Measurements from ENCODE around the gene SOBP. TPM values are rescaled to one million over a fixed set of nuclear protein-coding genes. Genes with fewer than 3 reads are reported as not detected.

Gene SOBP
- total RNA-seq, 2 experiments from 2014 or later, result 0.27 to 0.31 TPM

DNA sequence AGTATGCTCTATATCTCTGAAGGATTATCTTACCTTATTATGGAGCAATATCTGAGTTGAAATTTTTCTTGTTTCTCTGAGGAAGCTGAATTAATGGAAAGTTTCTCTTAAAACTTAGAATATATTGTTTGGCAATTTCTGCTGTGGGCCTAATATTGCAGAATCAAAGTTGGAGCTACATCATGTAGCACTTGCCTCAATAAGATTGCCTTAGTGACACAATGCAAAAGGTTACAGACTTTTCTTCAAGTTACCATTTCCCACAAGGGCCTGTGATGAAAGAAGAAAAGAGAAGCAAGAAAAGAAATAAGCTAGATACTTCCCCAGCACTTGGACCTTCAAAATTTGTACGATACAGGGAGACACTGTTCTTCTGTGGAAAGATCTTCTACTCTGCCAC lies 151.2 kb downstream of the SOBP start:
- POLR2A ChIA-PET, result interaction anchor here (0.9 kb wide), 1 partner anchor 181 kb away, joined by 3 read pairs; no protein-coding TSS in a partner anchor
- no peak for DNase-seq
- CTCF ChIA-PET, result interaction anchor here (1.1 to 1.6 kb wide), 2 partner anchors 11 to 14 kb away, joined by 4 to 6 read pairs; no protein-coding TSS in a partner anchor
- Mint-ChIP-seq H3K9me3 (no peaks in the 10 kb centered on the region), H3K36me3 (ENCODE audit: low read depth) (no peaks in the 10 kb centered on the region), H3K27me3 (peaks cover 65% of the 10 kb centered on the region), H3K27ac (no peak overlapping the region), H3K4me3 (no peak overlapping the region), H3K4me1 (peaks cover 5% of the 10 kb centered on the region)

- H3K27ac Mint-ChIP-seq, result no peak overlapping the region
- POLR2A ChIA-PET, result interaction anchor here (0.9 kb wide), 1 partner anchor 182 kb away, joined by 3 read pairs; no protein-coding TSS in a partner anchor
Observed at GRCh38 chr6:107641500-107641941, 151.6 kb downstream of the SOBP start.

DNA sequence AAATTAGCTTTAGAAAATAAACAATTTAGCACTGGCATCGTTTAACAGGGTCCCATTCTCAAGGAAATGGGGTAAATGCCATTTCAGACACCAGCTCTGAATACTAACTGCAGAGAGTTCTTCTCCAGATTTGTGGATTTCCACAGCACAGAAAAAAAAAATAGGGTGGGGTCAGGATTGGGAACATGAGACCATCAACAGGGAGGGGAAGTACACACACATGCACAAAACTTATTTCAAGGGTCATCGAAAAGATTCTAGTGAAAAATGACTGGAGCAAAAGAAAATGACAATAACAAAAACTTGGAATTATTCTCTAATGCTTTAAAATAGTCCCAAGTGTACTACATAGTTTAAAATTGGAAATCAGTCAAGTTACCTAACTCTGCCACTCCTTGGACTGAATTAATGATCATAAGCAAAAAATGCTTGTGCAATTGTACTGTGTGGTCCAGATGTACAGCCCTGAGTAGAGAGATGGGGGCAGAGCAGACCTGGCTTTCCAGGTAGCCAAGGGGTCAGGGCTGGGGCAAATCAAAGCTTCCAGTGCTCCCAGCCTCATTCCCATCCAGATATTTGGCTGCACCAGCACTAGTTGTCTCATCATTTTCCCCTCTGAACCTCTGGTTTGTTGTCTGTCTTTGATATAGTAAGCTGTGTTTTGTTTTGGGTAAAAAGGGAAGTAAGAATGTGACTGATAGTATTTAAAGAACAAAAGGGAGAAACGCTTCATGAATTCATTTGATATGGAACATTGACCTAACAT lies 152.4 kb downstream of the SOBP start:
- Mint-ChIP-seq H3K27me3 (peaks cover 54% of the 10 kb centered on the region), H3K9me3 (no peaks in the 10 kb centered on the region), H3K4me1 (peaks cover 3% of the 10 kb centered on the region), H3K36me3 (ENCODE audit: low read depth) (no peaks in the 10 kb centered on the region), H3K27ac (no peak overlapping the region), H3K4me3 (no peak overlapping the region)
- ChIA-PET CTCF (interaction anchor here (1.6 to 2.5 kb wide), 2 partner anchors 11 to 32 kb away, joined by 4 to 8 read pairs; no protein-coding TSS in a partner anchor), POLR2A (no interaction called here)
- DNase-seq, result no peak

More at GRCh38 chr6:107641500-107641941, 151.6 kb downstream of the SOBP start:
- no peak for DNase-seq
- Mint-ChIP-seq H3K36me3 (ENCODE audit: low read depth) (no peaks in the 10 kb centered on the region), H3K27me3 (peaks cover 60% of the 10 kb centered on the region), H3K4me1 (peaks cover 5% of the 10 kb centered on the region), H3K4me3 (no peak overlapping the region), H3K9me3 (no peaks in the 10 kb centered on the region)
- CTCF ChIA-PET, result interaction anchor here (1.1 to 1.6 kb wide), 2 partner anchors 10 to 14 kb away, joined by 4 to 6 read pairs; no protein-coding TSS in a partner anchor

DNA sequence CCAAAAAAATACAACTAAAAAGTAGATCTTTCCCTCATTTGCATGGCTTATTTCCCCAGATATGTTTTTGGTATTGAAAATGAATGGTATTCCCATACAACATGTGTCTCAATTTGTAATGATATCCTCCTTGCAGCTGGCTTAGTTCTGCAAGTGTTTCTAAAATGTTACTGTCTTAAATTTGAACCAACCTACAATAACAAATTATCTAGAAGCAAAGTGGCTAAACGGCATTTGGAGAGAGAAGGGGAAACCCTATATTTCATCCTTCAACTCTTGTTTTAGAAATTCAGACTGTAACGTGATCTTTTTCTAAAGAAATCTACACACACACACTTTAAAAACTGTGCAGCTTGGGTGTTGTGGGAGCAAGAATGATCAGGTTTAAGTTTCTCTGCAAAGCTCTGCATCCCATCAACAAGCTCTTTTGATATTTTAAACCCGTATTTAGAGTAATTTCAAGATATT lies 153.0 kb downstream of the SOBP start:
- DNase-seq, result no peak
- ChIA-PET POLR2A (no interaction called here), CTCF (interaction anchor here (0.6 to 2.5 kb wide), 3 partner anchors 10 to 196 kb away, joined by 3 to 8 read pairs (median 4); no protein-coding TSS in a partner anchor)
- Mint-ChIP-seq H3K36me3 (ENCODE audit: low read depth) (no peaks in the 10 kb centered on the region), H3K4me3 (no peak overlapping the region), H3K27me3 (peaks cover 48% of the 10 kb centered on the region), H3K4me1 (no peaks in the 10 kb centered on the region), H3K27ac (no peak overlapping the region), H3K9me3 (no peaks in the 10 kb centered on the region)

- ChIA-PET CTCF (interaction anchor here (0.9 to 2.5 kb wide), 5 partner anchors 9 to 15 kb away, joined by 3 to 8 read pairs (median 3); no protein-coding TSS in a partner anchor), POLR2A (no interaction called here)
- no peak overlapping the region for H3K27ac Mint-ChIP-seq
- no peak overlapping the region for H3K4me3 Mint-ChIP-seq
- DNase-seq, result no peak
- no peaks in the 10 kb centered on the region for H3K36me3 Mint-ChIP-seq (ENCODE audit: low read depth)
- H3K27me3 Mint-ChIP-seq, result peaks cover 40% of the 10 kb centered on the region
- no peaks in the 10 kb centered on the region for H3K9me3 Mint-ChIP-seq
- no peaks in the 10 kb centered on the region for H3K4me1 Mint-ChIP-seq
Observed at GRCh38 chr6:107644513-107644912, 154.6 kb downstream of the SOBP start.

DNA sequence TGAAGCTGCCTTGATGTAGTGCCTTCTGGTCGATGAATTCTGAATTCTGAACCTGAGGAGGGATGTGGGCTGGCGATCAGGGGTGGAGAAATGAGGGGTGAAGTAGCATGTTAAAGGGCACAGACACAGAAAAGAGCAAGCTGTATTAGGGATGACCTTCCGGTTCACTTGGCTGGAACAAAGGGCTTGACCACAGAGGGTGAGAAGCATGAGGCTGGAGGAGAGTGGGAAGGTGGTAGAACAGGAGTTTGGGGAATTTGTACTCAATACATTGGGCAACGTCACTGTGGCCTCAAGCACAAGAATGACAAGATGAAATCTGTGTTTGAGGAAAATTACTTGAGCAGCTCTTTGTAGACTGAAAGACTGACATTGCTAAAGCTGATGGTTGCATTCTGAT lies 155.8 kb downstream of the SOBP start:
- H3K27me3 Mint-ChIP-seq, result peaks cover 29% of the 10 kb centered on the region
- DNase-seq, result no peak
- no peaks in the 10 kb centered on the region for H3K36me3 Mint-ChIP-seq (ENCODE audit: low read depth)
- no peaks in the 10 kb centered on the region for H3K9me3 Mint-ChIP-seq
- ChIA-PET POLR2A (no interaction called here), CTCF (interaction anchor here (0.7 to 1.6 kb wide), 3 partner anchors 12 to 31 kb away, joined by 3 to 5 read pairs (median 4); no protein-coding TSS in a partner anchor)
- H3K4me1 Mint-ChIP-seq, result no peaks in the 10 kb centered on the region
- H3K27ac Mint-ChIP-seq, result no peak overlapping the region
- no peak overlapping the region for H3K4me3 Mint-ChIP-seq

GRCh38 chr6:107646176-107646575 lies 156.3 kb downstream of the SOBP start:
- peaks cover 25% of the 10 kb centered on the region for H3K27me3 Mint-ChIP-seq
- H3K9me3 Mint-ChIP-seq, result no peaks in the 10 kb centered on the region
- ChIA-PET POLR2A (no interaction called here), CTCF (interaction anchor here (0.7 to 2.6 kb wide), 4 partner anchors 11 to 32 kb away, joined by 3 to 16 read pairs (median 4); no protein-coding TSS in a partner anchor)
- DNase-seq, result no peak
- no peaks in the 10 kb centered on the region for H3K36me3 Mint-ChIP-seq (ENCODE audit: low read depth)
- no peak overlapping the region for H3K27ac Mint-ChIP-seq
- peaks cover under 1% of the 10 kb centered on the region for H3K4me1 Mint-ChIP-seq
- H3K4me3 Mint-ChIP-seq, result no peak overlapping the region

- CTCF ChIA-PET, result interaction anchor here (1.6 to 2.6 kb wide), 2 partner anchors 10 to 33 kb away, joined by 5 to 16 read pairs; no protein-coding TSS in a partner anchor
- peaks cover 3% of the 10 kb centered on the region for H3K4me1 Mint-ChIP-seq
- H3K27ac Mint-ChIP-seq, result no peak overlapping the region
- H3K9me3 Mint-ChIP-seq, result peaks cover 3% of the 10 kb centered on the region
- peaks cover 19% of the 10 kb centered on the region for H3K27me3 Mint-ChIP-seq
- no peak for DNase-seq
- H3K4me3 Mint-ChIP-seq, result no peak overlapping the region
- POLR2A ChIA-PET, result no interaction called here
- no peaks in the 10 kb centered on the region for H3K36me3 Mint-ChIP-seq (ENCODE audit: low read depth)
Observed at GRCh38 chr6:107646776-107647438, 157.0 kb downstream of the SOBP start.

- ChIA-PET POLR2A (no interaction called here), CTCF (interaction anchor here (2.6 kb wide), 1 partner anchor 10 kb away, joined by 16 read pairs; no protein-coding TSS in a partner anchor)
- peaks cover 6% of the 10 kb centered on the region for H3K9me3 Mint-ChIP-seq
- H3K27me3 Mint-ChIP-seq, result peaks cover 18% of the 10 kb centered on the region
- no peak overlapping the region for H3K4me3 Mint-ChIP-seq
- no peaks in the 10 kb centered on the region for H3K36me3 Mint-ChIP-seq (ENCODE audit: low read depth)
- H3K4me1 Mint-ChIP-seq, result peaks cover 5% of the 10 kb centered on the region
- DNase-seq, result no peak
- no peak overlapping the region for H3K27ac Mint-ChIP-seq
Observed at GRCh38 chr6:107647439-107647948, 157.6 kb downstream of the SOBP start.

DNA sequence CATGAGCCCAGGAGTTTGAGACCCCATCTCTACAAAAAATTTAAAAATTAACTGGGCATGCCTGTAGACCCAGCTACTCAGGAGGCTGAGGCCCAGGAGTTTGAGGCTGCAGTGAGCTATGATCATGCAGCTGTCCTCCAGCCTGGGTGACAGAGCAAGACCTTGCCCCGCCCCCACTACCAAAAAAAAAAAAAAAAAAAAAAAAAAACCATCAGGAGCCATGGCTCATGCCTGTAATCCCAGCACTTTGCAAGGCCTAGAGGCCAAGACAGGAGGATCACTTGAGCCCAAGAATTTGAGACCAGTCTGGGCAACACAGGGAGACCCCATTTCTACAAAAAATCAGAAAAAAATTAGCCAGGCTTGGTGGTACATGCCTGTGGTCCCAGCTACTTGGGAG lies 159.1 kb downstream of the SOBP start:
- CTCF ChIA-PET, result interaction anchor here (0.6 to 1.0 kb wide), 3 partner anchors 77 to 508 kb away, joined by 3 read pairs; no protein-coding TSS in a partner anchor
- H3K4me1 Mint-ChIP-seq, result peaks cover 5% of the 10 kb centered on the region
- H3K27ac Mint-ChIP-seq, result no peak overlapping the region
- peaks cover 6% of the 10 kb centered on the region for H3K9me3 Mint-ChIP-seq
- peaks cover 16% of the 10 kb centered on the region for H3K27me3 Mint-ChIP-seq
- POLR2A ChIA-PET, result no interaction called here
- no peaks in the 10 kb centered on the region for H3K36me3 Mint-ChIP-seq (ENCODE audit: low read depth)
- H3K4me3 Mint-ChIP-seq, result no peak overlapping the region
- no peak for DNase-seq

- Mint-ChIP-seq H3K4me1 (peaks cover 30% of the 10 kb centered on the region), H3K27ac (no peak overlapping the region), H3K27me3 (peaks cover 8% of the 10 kb centered on the region), H3K9me3 (peaks cover 6% of the 10 kb centered on the region), H3K4me3 (no peak overlapping the region), H3K36me3 (ENCODE audit: low read depth) (no peaks in the 10 kb centered on the region)
- no peak for DNase-seq
- ChIA-PET CTCF (interaction anchor here (2.0 kb wide), 1 partner anchor 9 kb away, joined by 8 read pairs; no protein-coding TSS in a partner anchor), POLR2A (no interaction called here)
Observed at GRCh38 chr6:107652526-107653182, 162.7 kb downstream of the SOBP start.

DNA sequence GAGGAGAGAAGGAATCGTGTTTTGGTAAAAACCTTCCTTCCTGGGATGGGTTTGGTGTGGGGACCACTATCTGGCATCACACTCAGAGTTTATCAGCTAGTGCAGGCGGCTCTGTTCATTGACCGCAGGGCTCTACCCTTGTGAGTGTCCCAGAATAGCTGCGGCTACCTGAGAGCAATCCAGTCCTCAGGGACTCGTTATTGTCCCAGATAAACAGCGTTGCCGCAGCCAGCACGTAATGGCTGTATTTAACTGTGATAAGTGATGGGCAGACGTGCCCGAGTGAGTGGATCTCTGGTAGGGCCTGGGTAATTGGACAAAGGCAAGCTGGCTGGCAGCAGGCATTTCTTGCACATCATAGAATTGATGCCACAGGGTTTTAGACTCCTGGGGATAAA lies 163.3 kb downstream of the SOBP start:
- H3K36me3 Mint-ChIP-seq (ENCODE audit: low read depth), result no peaks in the 10 kb centered on the region
- H3K27ac Mint-ChIP-seq, result no peak overlapping the region
- POLR2A ChIA-PET, result no interaction called here
- peaks cover 8% of the 10 kb centered on the region for H3K27me3 Mint-ChIP-seq
- DNase-seq, result no peak
- H3K4me3 Mint-ChIP-seq, result no peak overlapping the region
- peaks cover 35% of the 10 kb centered on the region for H3K4me1 Mint-ChIP-seq
- peaks cover 6% of the 10 kb centered on the region for H3K9me3 Mint-ChIP-seq
- CTCF ChIA-PET, result interaction anchor here (2.0 kb wide), 1 partner anchor 10 kb away, joined by 8 read pairs; no protein-coding TSS in a partner anchor
